Gastrocnemius medialis (tissue), 4 donors: Measurements from ENCODE around the gene PBX4.

Experiments
- CTCF ChIP-seq, 5 experiments: fragments of 450-650 bp in 3 of 5; fragments of 200-600 bp in 2 of 5; sonication (generic) in 2 of 5; IDR thresholded peaks in 4 of 5; conservative IDR thresholded peaks in 1 of 5; 1 replicate in 4 of 5; 2 replicates in 1 of 5; pipeline ENCODE4 v1.5.1; 2016 to 2019; ENCODE audit warnings: antibody characterized with exemption in 5 of 5, mild to moderate bottlenecking in 3 of 5, moderate library complexity in 3 of 5
- POLR2A ChIP-seq, 2 donors: fragments of 450-650 bp; IDR thresholded peaks; one replicate each; pipeline ENCODE4 v1.6.1; 2017; ENCODE audit warnings: antibody characterized with exemption in 2 of 2, mild to moderate bottlenecking in 2 of 2, moderate library complexity in 2 of 2

DNA sequence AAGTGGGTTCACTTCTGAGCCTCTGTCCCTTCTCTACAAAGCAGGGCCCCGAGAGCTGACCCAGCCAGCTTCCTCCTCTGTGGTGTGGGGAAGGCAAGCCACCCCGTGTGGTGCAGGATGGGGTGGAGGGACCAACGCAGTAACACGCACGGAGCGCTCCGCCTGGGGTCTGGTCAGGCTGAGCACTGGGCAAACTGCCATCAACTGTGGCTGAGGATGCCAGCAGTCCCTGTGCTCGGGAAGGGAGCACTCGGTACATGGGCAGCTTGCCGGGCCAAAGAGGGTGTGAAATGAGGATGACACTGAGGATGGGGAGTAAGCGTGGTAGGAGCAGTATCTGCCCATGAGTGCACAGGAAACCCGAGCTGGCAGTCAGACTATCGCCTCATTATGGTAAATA, 32.6 kb upstream of the PBX4 start:
- TF ChIP-seq CTCF (IDR thresholded peaks at IDR 0.05 in 4 of 5, conservative IDR thresholded peaks at IDR 0.05 in 1 of 5) (no peak), POLR2A (IDR thresholded peaks at IDR 0.05) (no peak)
